Occipital lobe (tissue), 2 donors: Measurements from ENCODE around the gene RTL10. TPM values are rescaled to one million over a fixed set of nuclear protein-coding genes. Genes with fewer than 3 reads are reported as not detected.

Source experiments
- DNase-seq: peaks from one replicate; lab custom pipeline; 2025; lab: John Stamatoyannopoulos, UW
- total RNA-seq: library from RNA; depleted of rRNA; stranded (reverse); fragments of >200 nt; gene quantifications from one replicate; pipeline ENCODE4 v1.2.3, GENCODE V29; 2014

RTL10 gene
- total RNA-seq, 1 donor from 2014 or later = 12.3 TPM

- no peak for DNase-seq
Measured at GRCh38 chr22:19810381-19811201, 44.1 kb downstream of the RTL10 start.

- no peak for DNase-seq
Measured at GRCh38 chr22:19809741-19810140, 44.9 kb downstream of the RTL10 start.

- DNase-seq = no peak
Measured at GRCh38 chr22:19808873-19809478, 45.7 kb downstream of the RTL10 start.

GRCh38 chr22:19807914-19808872 lies 46.5 kb downstream of the RTL10 start:
- no peak for DNase-seq

- no peak for DNase-seq
Measured at GRCh38 chr22:19807161-19807913, 47.3 kb downstream of the RTL10 start.

- no peak for DNase-seq
Measured at GRCh38 chr22:19806213-19807160, 48.2 kb downstream of the RTL10 start.

GRCh38 chr22:19805821-19806212 lies 48.9 kb downstream of the RTL10 start:
- no peak for DNase-seq

Other genes with a start within 250 kb of the RTL10 start
- gene SEPTIN5, start 140.4 kb downstream of the RTL10 start, total RNA-seq = 167 TPM
- 21.8 TPM for gene GP1BB, start 131.3 kb downstream of the RTL10 start, total RNA-seq
- 0.62 TPM for gene TBX1, start 94.1 kb downstream of the RTL10 start, total RNA-seq
- 2.7 TPM for gene GNB1L, start within 50 bp of the RTL10 start, total RNA-seq
- 49.0 TPM for gene COMT, start 86.9 kb upstream of the RTL10 start, total RNA-seq
- gene TXNRD2, start 86.9 kb upstream of the RTL10 start, total RNA-seq = 8.0 TPM
- gene ARVCF, start 161.9 kb upstream of the RTL10 start, total RNA-seq = 47.3 TPM
- 15.9 TPM for gene TANGO2, start 166.2 kb upstream of the RTL10 start, total RNA-seq
- 37.0 TPM for gene DGCR8, start 225.4 kb upstream of the RTL10 start, total RNA-seq